Bone marrow (tissue), 2 donors: ENCODE measurements around the gene GALK2.

ENCODE experiments used
- DNase-seq, 2 donors: peaks; one replicate each; lab custom pipeline; 2025; lab: John Stamatoyannopoulos, UW

The GALK2 gene

DNA sequence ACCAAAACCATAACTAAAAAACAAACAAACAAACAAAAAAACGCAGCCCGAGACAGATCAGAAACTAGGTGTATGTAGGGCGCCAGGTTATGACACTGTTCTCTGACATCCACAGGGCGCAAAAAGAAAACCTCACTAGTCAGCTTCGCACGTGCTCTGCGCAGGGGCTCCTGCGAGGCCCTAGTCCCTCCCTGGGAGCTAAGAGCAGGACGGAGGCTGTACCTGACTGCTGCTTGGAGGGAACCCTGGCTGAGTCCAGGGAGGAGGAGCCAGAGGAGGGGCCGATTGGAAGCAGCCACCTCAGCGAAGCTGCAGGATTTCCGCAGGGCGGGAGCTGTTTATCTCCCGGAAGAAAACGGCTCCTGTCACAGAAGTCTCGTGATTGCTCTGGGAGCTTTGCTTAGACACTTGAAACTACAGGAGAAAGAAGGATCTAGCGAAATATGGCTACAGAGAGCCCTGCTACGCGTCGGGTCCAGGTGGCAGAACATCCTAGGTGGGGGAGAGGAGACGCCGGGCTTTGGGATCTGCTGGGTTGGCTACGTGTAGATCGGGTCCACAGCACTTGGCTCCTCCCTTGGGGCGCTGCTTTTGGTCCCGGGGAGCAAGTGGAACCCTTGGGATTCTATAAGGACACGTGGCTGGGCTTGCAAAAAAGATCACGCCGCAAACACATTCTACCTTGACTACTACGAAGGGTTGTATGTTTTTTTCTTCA, at the start of gene GALK2:
Gene GALK2 (plus strand): TSS at position 368 of the 718 bp plus-strand sequence. CDS start 76 bp downstream, at position 444.
- peak; percentile 26 to 66 for DNase-seq

DNA sequence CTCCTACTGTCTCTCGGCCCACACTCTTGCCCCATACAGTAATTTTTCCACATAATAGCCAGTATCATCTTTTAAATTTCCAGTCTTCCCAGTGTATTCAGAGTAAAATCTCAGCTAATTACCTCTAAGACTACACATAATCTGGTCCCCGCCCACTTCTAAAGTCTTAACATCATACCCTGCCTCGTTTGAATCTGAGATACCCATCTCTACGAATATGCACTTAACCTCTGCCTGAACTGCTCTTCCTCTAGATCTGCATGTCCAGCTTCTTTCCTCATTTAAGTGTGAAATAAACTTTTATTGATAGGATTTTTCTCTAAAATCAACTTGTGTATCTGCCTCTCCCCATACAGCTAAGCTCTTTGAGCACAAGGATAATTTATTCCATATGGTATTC, 49.2 kb upstream of the GALK2 start:
- no peak for DNase-seq

GRCh38 chr15:49121901-49122300, 48.1 kb upstream of the GALK2 start:
- DNase-seq = no peak

DNA sequence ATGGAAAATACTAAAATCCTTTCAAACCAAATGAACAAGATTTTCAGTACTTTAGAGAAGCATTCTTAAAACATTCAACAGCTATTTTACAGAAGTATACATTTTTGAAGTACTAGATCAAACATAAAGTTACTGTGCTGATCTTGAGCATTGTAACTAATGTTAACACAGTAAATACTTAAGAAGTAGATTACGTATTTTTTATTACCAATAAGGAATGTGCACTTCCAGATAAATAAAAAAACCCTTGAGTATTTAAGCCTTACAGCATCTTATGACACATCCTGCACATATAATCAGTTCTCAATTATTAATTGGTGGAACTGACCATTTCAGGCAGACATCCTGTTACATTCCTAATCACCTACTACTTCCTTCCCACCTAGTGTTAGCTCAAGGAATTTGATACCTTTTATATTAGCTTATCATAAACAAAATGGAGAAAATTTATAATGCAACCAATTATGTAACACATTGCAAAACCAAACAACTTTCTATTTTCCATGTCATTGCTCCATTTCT, 47.4 kb upstream of the GALK2 start:
- DNase-seq = no peak

- no peak for DNase-seq
Measured at GRCh38 chr15:49124371-49124770, 45.7 kb upstream of the GALK2 start.

DNA sequence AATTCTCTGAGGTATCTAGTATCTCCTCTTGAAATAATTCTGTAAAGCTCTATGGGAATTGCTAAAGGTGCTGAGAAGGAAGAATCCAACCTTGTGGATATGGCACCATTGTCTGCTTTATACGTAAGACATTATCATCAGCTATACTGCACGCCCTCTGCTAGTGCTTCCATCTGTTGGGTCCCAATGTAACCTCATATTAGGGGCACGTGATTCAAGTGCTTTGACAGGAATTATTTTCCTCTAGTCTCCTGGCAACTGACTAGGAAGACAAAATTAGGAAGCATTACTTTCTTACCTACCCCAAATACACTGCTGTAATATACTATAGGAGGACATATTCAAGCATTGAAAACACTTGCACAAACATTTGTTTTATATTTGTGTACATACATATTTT, 38.6 kb upstream of the GALK2 start:
- DNase-seq = no peak

DNA sequence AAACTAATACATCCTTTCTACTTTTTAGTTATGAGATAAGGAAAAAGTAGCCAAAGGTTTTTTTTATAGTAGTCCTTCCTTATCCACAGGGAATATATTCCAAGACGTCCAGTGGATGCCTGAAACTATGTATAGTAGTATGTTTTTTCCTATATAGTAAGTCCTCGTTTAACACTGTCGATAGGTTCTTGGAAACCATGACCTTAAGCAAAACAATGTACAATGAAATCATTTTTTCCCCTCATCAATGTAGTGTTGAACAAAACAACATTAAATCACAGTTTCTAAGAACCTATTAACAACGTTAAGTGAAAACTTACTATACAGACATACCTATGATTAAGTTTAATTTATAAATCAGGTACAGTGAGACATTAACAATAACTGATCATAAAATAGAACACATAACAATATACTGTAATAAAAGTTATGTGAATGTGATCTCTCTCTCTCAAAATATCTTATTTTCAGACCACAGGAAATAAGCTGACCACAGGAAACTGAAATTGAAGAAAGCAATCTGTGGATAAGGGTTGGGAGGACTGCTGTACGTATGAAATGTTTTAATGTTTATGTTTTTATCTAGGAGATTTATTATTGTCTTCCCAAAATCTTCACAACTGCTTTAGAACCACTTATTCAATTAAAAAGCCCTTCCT, 35.2 kb upstream of the GALK2 start:
- no peak for DNase-seq

DNA sequence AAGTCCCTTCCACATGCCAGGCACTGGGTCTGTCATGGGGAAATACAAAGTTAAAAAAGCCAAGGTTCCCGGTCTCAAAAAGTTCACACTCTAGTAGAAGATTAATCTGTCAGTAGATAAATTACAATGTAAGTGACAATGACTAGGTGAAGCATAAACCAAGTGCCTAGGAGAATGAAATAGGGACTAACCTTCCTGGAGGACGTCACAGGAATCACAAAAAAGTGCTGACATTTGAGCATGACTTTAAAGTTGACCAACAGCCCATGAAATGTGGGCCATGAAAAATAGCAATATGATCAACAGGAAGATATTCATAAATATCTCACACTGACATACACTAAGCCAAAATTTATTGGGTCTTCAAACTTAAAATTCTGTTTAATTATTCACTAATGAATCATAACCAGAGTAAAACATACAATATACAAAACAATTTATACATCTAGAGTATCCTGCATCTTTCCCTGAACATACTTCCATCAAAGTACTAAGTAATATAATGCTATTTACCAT, 34.6 kb upstream of the GALK2 start:
- no peak for DNase-seq

DNA sequence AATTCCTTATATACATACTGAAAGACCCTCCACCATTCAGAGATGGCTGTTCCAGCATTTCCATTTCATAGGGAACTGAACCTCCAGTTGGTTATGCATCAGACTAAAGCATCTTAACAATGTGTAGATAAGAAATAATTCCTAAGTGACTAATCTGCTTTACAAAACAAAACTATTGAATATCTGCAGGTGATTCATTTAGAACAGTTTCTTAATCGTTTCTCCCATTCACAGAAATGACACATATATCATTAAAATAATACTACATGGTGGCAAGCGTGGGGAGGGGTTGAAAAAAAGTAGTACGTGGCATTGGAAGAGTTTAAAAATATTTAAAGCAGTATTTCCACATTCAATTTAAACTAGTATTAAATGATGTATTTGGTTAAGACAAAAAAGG, 34.1 kb upstream of the GALK2 start:
- no peak for DNase-seq

GRCh38 chr15:49137861-49138260, 32.2 kb upstream of the GALK2 start:
- no peak for DNase-seq

GRCh38 chr15:49145651-49146609, 24.1 kb upstream of the GALK2 start:
- DNase-seq = no peak

DNA sequence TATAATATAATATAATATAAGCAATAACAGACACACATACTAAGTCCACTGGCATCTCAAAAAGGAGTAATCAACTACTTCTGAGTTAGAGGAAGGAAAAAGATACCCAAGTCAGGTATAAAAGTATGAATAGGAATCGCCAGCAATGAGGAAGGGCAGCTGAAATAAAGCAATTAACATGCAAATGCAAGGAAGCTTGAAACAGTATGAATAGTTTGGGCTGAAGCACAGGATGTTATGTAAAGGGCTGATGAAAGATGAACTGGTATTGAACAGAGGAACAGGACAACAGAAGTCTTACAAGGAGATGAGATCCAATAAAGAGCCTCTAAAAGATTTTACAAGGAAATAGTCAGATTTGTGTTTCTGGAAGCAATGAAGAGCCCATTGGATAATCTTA, 21.7 kb upstream of the GALK2 start:
- DNase-seq = no peak

DNA sequence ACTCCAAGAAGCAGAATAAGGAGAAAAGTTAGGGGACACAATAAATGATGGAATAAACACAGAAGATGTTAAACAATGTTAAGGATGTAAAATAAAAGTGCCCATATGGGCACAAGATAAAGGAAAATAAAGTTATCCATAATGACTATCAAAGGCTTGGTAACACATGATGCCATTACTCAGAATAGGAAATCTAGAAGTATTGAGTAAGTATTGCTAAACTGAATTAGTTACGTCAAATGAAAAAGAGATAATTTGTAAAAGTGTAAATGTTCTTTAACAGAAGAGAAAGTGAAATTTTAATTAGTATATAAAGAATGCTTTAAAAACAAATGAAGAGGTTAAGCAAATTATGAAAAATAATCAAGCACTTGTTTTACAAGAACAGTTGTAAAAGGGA, 21.3 kb upstream of the GALK2 start:
- DNase-seq = no peak

DNA sequence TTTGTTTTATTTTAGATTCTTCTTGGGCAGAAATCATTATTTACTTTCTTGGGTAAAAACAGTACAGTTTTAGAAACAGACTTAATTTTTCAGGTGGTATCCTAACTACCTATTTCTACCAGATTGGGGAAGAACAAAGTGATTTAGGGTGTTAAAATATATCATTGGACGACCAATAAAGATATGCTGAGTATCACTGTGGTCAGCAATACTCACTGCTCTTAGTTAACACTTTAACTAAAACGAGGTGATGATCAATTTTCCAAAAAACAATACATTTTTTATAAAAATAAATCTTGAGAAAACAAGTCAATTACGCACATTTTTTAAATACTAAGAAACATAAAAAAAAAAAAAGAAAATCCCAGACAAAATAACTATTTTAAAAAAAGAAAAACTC, 18.2 kb upstream of the GALK2 start:
- DNase-seq = no peak

- no peak for DNase-seq
Measured at GRCh38 chr15:49152552-49153312, 17.3 kb upstream of the GALK2 start.

- no peak for DNase-seq
Measured at GRCh38 chr15:49154359-49154758, 15.7 kb upstream of the GALK2 start.

- DNase-seq = no peak
Measured at GRCh38 chr15:49154799-49155109, 15.3 kb upstream of the GALK2 start.

GRCh38 chr15:49155110-49155833, 14.8 kb upstream of the GALK2 start, which contains the start of gene COPS2:
COPS2 (minus strand) TSS chr15:49155599; CDS start chr15:49155578, 21 bp downstream.
- DNase-seq = peak; percentile 77 to 98

DNA sequence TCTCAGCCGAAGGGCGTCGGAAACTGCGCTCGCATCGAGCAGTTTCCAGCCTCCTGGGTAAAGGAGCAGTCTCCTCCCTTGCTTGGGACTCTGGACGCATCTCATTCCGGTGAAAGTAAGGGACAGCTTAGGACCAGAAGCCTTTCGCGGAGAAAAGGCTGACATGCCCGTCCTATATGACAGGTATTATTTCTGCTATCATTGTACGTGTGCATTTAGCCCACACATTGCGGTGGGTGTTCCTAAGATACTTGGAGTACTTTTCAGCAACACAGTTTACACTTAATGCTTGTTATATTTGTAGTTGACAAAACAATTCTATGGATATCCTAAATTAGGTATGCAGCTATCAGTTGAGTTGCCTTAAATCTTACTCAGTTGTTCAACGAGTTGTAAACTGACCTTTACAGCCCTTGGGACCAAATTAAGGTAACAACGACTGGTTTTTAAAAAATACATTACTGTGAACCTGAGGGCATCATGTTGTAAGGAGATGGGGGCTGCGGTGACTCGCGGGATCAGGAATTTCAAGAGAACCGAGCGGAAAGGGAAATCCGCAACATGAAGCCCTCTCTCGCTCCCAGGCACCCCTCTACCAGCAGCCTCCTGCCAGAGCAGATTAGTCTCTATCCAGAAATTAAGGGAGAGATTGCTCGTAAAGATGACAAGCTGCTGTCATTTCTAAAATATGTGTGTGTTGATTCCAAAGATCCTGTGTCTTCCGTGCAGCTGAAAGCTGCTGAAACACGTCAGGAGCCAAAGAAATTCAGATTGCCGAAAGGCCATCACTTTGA, 14.0 kb upstream of the GALK2 start:
- DNase-seq = no peak

DNA sequence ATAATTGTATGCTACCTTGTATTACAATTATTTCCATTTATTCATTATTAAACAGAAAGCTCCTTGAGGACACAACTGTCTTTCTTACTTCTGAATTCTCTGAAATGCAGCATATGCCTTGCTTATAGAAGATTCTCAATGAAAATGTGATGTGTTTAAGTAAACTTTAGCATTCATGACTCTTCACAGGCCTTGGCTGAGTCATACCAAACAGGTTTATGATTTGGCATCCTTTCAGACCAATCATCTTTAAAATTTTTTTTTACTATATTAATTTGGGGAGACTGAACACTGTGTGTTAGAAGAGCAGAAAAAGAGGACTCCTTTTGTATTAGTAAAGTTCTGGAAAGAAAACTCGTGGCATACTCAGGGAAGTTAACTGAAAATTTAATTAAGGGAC, 6.4 kb upstream of the GALK2 start:
- DNase-seq = no peak
